Neural cell (in vitro differentiated cells): ENCODE measurements around the gene HLTF.

Experiments used
- EZH2 ChIP-seq: fragments of 200-600, 300-800 bp; shearing (Covaris generic), sonication (generic); IDR thresholded peaks from 2 replicates; pipeline ENCODE4 v1.6.1; 2014; ENCODE audit warnings: antibody characterized with exemption, low read length, borderline replicate concordance, mild to moderate bottlenecking; ENCODE audit not compliant: insufficient read depth, poor library complexity, severe bottlenecking
- POLR2AphosphoS5 ChIP-seq: IDR thresholded peaks from 2 replicates; pipeline ENCODE4 v1.6.1; 2012
- SMC3 ChIP-seq: fragments of 450-650 bp; conservative IDR thresholded peaks from 2 replicates; pipeline ENCODE4 v1.6.1; 2014; ENCODE audit warnings: antibody characterized with exemption, mild to moderate bottlenecking, moderate library complexity; ENCODE audit not compliant: poor library complexity
- TF ChIP-seq, protein P1 (sequence below): fragments of 450-650 bp; IDR thresholded peaks from 2 replicates; pipeline ENCODE4 v1.5.1; 2014; ENCODE audit warnings: antibody characterized with exemption, mild to moderate bottlenecking, moderate library complexity; ENCODE audit not compliant: poor library complexity, severe bottlenecking
- TF ChIP-seq, protein P2 (sequence below): IDR thresholded peaks from 2 replicates; pipeline ENCODE4 v1.6.1; 2012; ENCODE audit warnings: borderline replicate concordance

DNA sequence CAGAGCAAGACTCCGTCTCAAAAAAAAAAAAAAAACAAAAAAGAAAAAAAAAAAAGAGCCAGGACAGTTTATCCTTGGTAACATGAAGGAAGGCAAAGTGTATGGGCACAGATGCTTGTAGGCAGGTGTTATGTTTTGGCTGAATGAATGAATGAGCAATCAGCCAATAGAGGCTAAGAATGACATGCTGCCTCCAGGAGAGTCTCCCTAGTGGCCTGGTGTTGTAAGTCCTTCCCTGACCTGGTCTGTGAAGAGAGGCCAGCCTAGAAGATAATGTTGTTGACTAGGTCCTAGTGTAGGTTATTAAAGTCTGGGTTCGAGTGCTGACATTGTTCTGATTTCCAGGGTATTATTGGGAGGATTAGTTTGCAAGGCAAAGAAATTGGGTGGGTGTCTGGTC, 70.1 kb downstream of the HLTF start:
- TF ChIP-seq, protein P1, sequence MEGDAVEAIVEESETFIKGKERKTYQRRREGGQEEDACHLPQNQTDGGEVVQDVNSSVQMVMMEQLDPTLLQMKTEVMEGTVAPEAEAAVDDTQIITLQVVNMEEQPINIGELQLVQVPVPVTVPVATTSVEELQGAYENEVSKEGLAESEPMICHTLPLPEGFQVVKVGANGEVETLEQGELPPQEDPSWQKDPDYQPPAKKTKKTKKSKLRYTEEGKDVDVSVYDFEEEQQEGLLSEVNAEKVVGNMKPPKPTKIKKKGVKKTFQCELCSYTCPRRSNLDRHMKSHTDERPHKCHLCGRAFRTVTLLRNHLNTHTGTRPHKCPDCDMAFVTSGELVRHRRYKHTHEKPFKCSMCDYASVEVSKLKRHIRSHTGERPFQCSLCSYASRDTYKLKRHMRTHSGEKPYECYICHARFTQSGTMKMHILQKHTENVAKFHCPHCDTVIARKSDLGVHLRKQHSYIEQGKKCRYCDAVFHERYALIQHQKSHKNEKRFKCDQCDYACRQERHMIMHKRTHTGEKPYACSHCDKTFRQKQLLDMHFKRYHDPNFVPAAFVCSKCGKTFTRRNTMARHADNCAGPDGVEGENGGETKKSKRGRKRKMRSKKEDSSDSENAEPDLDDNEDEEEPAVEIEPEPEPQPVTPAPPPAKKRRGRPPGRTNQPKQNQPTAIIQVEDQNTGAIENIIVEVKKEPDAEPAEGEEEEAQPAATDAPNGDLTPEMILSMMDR = no peak
- TF ChIP-seq SMC3 = no peak
- no peak for TF ChIP-seq EZH2
- TF ChIP-seq, protein P2, sequence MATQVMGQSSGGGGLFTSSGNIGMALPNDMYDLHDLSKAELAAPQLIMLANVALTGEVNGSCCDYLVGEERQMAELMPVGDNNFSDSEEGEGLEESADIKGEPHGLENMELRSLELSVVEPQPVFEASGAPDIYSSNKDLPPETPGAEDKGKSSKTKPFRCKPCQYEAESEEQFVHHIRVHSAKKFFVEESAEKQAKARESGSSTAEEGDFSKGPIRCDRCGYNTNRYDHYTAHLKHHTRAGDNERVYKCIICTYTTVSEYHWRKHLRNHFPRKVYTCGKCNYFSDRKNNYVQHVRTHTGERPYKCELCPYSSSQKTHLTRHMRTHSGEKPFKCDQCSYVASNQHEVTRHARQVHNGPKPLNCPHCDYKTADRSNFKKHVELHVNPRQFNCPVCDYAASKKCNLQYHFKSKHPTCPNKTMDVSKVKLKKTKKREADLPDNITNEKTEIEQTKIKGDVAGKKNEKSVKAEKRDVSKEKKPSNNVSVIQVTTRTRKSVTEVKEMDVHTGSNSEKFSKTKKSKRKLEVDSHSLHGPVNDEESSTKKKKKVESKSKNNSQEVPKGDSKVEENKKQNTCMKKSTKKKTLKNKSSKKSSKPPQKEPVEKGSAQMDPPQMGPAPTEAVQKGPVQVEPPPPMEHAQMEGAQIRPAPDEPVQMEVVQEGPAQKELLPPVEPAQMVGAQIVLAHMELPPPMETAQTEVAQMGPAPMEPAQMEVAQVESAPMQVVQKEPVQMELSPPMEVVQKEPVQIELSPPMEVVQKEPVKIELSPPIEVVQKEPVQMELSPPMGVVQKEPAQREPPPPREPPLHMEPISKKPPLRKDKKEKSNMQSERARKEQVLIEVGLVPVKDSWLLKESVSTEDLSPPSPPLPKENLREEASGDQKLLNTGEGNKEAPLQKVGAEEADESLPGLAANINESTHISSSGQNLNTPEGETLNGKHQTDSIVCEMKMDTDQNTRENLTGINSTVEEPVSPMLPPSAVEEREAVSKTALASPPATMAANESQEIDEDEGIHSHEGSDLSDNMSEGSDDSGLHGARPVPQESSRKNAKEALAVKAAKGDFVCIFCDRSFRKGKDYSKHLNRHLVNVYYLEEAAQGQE = no peak
- TF ChIP-seq POLR2AphosphoS5 = no peak
